ENCODE data around the gene BLVRB.

DNA sequence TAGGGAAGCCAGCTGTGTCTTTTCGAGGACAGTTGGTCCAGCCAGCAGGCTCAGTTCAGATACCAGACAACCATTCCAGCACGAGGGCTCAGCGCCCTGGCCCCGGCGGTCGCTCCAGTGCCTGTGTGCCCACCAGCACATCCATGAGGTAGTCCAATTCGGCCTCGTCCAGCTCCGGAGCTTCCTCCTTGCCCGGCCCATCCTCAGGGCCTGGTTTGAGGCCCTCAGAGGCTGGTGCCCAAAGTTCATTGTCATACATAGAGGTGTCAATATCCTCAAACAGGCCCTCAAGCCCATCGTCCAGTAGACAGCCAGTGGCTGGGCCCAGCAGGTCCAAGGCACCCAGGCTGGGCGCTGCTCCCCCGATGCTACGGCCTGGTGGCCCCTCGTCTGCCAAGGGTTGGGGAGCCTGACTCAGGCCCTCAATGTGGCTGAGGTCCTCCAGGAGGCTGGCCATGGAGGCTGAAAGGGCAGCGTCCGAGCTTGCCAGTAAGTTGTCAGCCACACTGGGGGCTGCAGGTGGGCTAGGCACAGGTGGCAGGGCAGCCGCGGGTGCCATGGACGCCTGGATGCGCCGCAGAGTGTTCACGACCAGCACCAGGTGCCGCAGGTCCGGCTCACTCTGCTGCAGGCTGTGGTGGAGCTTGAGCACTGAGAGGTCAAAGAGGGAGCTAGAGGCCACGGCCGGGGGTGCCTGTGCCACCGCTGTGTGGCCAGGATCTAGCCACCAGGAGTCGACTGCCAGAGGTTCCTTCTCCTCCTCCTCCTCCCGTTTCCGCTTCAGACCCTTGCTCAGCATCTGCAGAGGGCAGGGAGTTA, 42.6 kb downstream of the BLVRB start:
- no peak for TF ChIP-seq SUZ12 (IDR thresholded peaks at IDR 0.05; ENCODE audit: low read length)
- no peak for TF ChIP-seq CTCF (IDR thresholded peaks at IDR 0.05; ENCODE audit: control extremely low read depth in 1 of 3, insufficient read depth in 1 of 3, low read depth in 1 of 3, low read length in 3 of 3)
- no peak for TF ChIP-seq MAX (IDR thresholded peaks at IDR 0.05)

All from H1 (cell line).